Hepatocyte (in vitro differentiated cells): Measurements from ENCODE around the gene VAV3.

Experiments
- CTCF ChIP-seq: fragments of 200-600 bp; sonication (generic); IDR thresholded peaks from 2 replicates; pipeline ENCODE4 v1.5.1; 2016; ENCODE audit warnings: antibody characterized with exemption, mild to moderate bottlenecking; ENCODE audit not compliant: poor library complexity
- EZH2 ChIP-seq: fragments of 200-600 bp; sonication (generic); IDR thresholded peaks from 2 replicates; pipeline ENCODE4 v1.6.1; 2016; ENCODE audit warnings: antibody characterized with exemption, mild to moderate bottlenecking, borderline replicate concordance
- EZH2phosphoT487 ChIP-seq: fragments of 200-600 bp; sonication (generic); IDR thresholded peaks from one replicate; pipeline ENCODE4 v1.6.1; 2018; ENCODE audit warnings: antibody characterized with exemption, mild to moderate bottlenecking, low read depth, moderate library complexity; ENCODE audit not compliant: unreplicated experiment, severe bottlenecking

- TF ChIP-seq CTCF: no peak
- TF ChIP-seq EZH2: no peak
- TF ChIP-seq EZH2phosphoT487: no peak
Observed at GRCh38 chr1:107914119-107914765, 50.7 kb downstream of the VAV3 start.
